Vagina (tissue), 2 donors: Measurements from ENCODE around the gene KRT86. TPM values are rescaled to one million over a fixed set of nuclear protein-coding genes. Genes with fewer than 3 reads are reported as not detected.

Experiments
- DNase-seq, 2 donors: peaks; one replicate each; pipeline ENCODE4 v3.0.0-alpha.2; 2017; ENCODE audit errors: extremely low spot score in 2 of 2
- H3K27ac ChIP-seq: fragments of 200-600 bp; sonication (generic); one replicate; pipeline ENCODE4 v1.5.1; 2019
- H3K27me3 ChIP-seq: fragments of 200-600 bp; sonication (generic); one replicate; pipeline ENCODE4 v1.5.1; 2019
- H3K36me3 ChIP-seq, 2 donors: fragments of 200-600 bp; sonication (generic); one replicate each; pipeline ENCODE4 v1.5.1; 2017 to 2019
- H3K4me1 ChIP-seq: fragments of 200-600 bp; sonication (generic); one replicate; pipeline ENCODE4 v1.5.1; 2019
- H3K4me3 ChIP-seq, 2 donors: fragments of 200-600 bp; sonication (generic); 1 replicate in 1 of 2; 2 replicates in 1 of 2; pipeline ENCODE4 v1.5.1; 2016 to 2019
- H3K9me3 ChIP-seq: fragments of 200-600 bp; sonication (generic); one replicate; pipeline ENCODE4 v1.5.1; 2019
- POLR2A ChIP-seq, 2 donors: fragments of 450-650 bp; IDR thresholded peaks; one replicate each; pipeline ENCODE4 v1.6.1; 2017; ENCODE audit warnings: antibody characterized with exemption in 2 of 2, mild to moderate bottlenecking in 2 of 2, moderate library complexity in 2 of 2
- POLR2AphosphoS5 ChIP-seq, 2 donors: sonication (generic); formaldehyde crosslinking; IDR thresholded peaks; one replicate each; pipeline ENCODE4 v1.9.0; 2017; ENCODE audit warnings: antibody characterized with exemption in 2 of 2, mild to moderate bottlenecking in 2 of 2, low read depth in 1 of 2; ENCODE audit not compliant: insufficient read depth in 1 of 2
- intact Hi-C: fragments of 100-400 bp; cut with DNase I; formaldehyde crosslinking; loops from one replicate; pipeline ENCODE4 v1.15.1; 2023
- total RNA-seq: library from RNA; depleted of rRNA; stranded (reverse); fragments of >200 nt; gene quantifications from one replicate; pipeline ENCODE4 v1.2.3, GENCODE V29; 2016
- TF ChIP-seq, protein P1 (sequence below), 3 experiments: fragments of 450-650 bp in 2 of 3; fragments of 200-600 bp in 1 of 3; sonication (generic) in 1 of 3; IDR thresholded peaks; one replicate each; pipeline ENCODE4 v1.5.1; 2017 to 2019; ENCODE audit warnings: antibody characterized with exemption in 3 of 3, mild to moderate bottlenecking in 2 of 3, moderate library complexity in 2 of 3

Gene KRT86
- total RNA-seq, 1 donor from 2014 or later = not detected

- H3K36me3 ChIP-seq = no peaks in the 10 kb centered on the region
- peak in 1 of 2 donors; percentile 46 for DNase-seq
- TF ChIP-seq POLR2A (IDR thresholded peaks at IDR 0.05) (no peak), POLR2AphosphoS5 (IDR thresholded peaks at IDR 0.05; ENCODE audit: insufficient read depth in 1 of 2, low read depth in 1 of 2) (no peak)
- TF ChIP-seq, protein P1, sequence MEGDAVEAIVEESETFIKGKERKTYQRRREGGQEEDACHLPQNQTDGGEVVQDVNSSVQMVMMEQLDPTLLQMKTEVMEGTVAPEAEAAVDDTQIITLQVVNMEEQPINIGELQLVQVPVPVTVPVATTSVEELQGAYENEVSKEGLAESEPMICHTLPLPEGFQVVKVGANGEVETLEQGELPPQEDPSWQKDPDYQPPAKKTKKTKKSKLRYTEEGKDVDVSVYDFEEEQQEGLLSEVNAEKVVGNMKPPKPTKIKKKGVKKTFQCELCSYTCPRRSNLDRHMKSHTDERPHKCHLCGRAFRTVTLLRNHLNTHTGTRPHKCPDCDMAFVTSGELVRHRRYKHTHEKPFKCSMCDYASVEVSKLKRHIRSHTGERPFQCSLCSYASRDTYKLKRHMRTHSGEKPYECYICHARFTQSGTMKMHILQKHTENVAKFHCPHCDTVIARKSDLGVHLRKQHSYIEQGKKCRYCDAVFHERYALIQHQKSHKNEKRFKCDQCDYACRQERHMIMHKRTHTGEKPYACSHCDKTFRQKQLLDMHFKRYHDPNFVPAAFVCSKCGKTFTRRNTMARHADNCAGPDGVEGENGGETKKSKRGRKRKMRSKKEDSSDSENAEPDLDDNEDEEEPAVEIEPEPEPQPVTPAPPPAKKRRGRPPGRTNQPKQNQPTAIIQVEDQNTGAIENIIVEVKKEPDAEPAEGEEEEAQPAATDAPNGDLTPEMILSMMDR (IDR thresholded peaks at IDR 0.05) = no peak
These were observed 1.2 kb downstream of the KRT86 start for GRCh38 chr12:52275686-52276085.

GRCh38 chr12:52277486-52278245 is 3.2 kb downstream of the KRT86 start:
- Histone ChIP-seq H3K27me3 (no peaks in the 10 kb centered on the region), H3K27ac (no peak overlapping the region), H3K9me3 (no peaks in the 10 kb centered on the region), H3K4me1 (peaks cover 38% of the 10 kb centered on the region), H3K4me3 (no peak overlapping the region), H3K36me3 (no peaks in the 10 kb centered on the region)
- TF ChIP-seq POLR2AphosphoS5 (IDR thresholded peaks at IDR 0.05; ENCODE audit: insufficient read depth in 1 of 2, low read depth in 1 of 2) = no peak
- TF ChIP-seq, protein P1 (IDR thresholded peaks at IDR 0.05) = no peak
- no peak for TF ChIP-seq POLR2A (IDR thresholded peaks at IDR 0.05)
- intact Hi-C loops = no loop called here
- peak; percentile 74 to 85 for DNase-seq

More at GRCh38 chr12:52275686-52276085, 1.2 kb downstream of the KRT86 start:
- Histone ChIP-seq H3K4me3 (no peak overlapping the region), H3K9me3 (no peaks in the 10 kb centered on the region), H3K27ac (no peak overlapping the region), H3K27me3 (no peaks in the 10 kb centered on the region), H3K4me1 (peaks cover 24% of the 10 kb centered on the region)
- intact Hi-C loops = no loop called here

DNA sequence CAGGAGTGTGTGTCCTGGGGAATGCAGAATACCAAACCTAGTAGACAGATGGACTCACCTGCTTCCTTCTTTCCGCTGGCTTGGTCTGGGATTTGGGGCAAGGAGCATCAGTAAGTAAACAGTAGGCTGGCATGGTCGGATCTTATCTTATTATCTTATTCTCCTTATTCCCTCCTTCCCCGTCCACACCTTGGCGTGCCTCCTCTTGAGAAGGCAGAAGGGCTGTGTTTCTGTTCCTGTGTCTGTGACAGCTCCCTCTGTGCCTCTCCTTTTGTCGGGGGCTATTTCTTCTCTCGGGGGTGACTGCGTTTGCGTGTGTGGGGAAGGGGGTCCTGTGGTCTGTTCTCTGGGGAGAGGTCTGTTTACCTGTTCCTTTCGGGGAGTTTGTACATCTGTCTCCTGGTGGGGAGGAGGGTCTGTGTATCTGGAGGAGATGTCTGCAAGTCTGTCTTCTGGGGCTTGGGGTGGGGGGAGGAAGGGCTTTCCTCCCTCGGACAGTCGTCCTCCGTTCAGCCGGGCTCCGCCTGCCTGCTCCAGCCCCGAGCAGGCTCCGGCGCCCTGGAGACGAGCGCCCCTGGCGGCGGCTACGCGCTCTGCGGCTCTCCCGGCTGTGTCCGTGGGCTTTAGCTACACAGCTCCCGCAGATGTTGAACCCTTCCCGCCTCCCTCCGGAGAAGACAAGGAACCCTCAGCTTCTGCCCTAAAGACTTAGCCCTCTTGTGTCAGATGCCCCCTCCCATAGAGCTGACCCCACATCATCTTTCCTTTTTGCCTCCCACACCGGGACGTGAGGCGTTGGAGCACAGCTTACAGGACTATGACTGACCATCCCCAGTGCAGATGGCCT is 4.4 kb downstream of the KRT86 start:
- Histone ChIP-seq H3K4me1 (peaks cover 38% of the 10 kb centered on the region), H3K9me3 (no peaks in the 10 kb centered on the region), H3K27me3 (no peaks in the 10 kb centered on the region), H3K27ac (peak overlapping the region; percentile 90), H3K36me3 (no peaks in the 10 kb centered on the region), H3K4me3 (peak overlapping the region; percentile 11 to 33)
- intact Hi-C loops = no loop called here
- peak; percentile 88 to 93 for DNase-seq
- TF ChIP-seq POLR2AphosphoS5 (IDR thresholded peaks at IDR 0.05; ENCODE audit: insufficient read depth in 1 of 2, low read depth in 1 of 2) (peak in 1 of 2 donors; percentile 51), POLR2A (IDR thresholded peaks at IDR 0.05) (no peak)
- TF ChIP-seq, protein P1 (IDR thresholded peaks at IDR 0.05) = peak; percentile 69 to 92 (median 90)

GRCh38 chr12:52279422-52280318 is 5.2 kb downstream of the KRT86 start:
- Histone ChIP-seq H3K27ac (peak overlapping the region; percentile 90), H3K9me3 (no peaks in the 10 kb centered on the region), H3K4me3 (no peak overlapping the region), H3K4me1 (peaks cover 38% of the 10 kb centered on the region), H3K27me3 (no peaks in the 10 kb centered on the region), H3K36me3 (no peaks in the 10 kb centered on the region)
- DNase-seq = peak in 1 of 2 donors; percentile 67
- intact Hi-C loops = no loop called here
- TF ChIP-seq POLR2A (IDR thresholded peaks at IDR 0.05) = no peak
- TF ChIP-seq, protein P1 (IDR thresholded peaks at IDR 0.05) = no peak
